ENCODE measurements around the gene RAPGEF2.

The RAPGEF2 gene

DNA sequence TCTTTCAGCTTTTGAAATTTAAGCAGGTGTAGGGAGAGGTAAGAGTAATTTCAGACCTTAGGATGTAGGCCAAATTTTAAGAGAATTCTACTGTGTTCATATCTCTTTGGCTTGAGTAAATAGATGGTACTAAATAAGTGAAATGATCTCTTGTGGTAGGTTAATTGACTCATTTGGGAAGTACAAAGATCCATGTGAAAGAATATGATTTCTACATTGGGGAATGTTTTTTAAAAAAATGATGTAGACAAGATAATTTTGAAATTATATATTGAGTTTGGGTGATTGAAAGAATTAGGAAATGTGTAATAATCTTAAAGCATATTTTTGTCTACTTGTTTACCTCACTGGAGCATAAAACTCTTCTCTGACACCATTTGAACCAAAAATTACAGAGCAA, 35.6 kb downstream of the RAPGEF2 start:
- H4K20me1 ChIP-seq (ENCODE audit: control insufficient read depth, insufficient read depth, low read depth, low read length): no peaks in the 10 kb centered on the region
- no peak overlapping the region for H3K4me2 ChIP-seq (ENCODE audit: low read length)
- no peaks in the 10 kb centered on the region for H3K36me3 ChIP-seq (ENCODE audit: control insufficient read depth, low read length)
- no peak for TF ChIP-seq EZH2phosphoT487 (IDR thresholded peaks at IDR 0.05; ENCODE audit: borderline replicate concordance, low read length)
- TF ChIP-seq, protein P1, sequence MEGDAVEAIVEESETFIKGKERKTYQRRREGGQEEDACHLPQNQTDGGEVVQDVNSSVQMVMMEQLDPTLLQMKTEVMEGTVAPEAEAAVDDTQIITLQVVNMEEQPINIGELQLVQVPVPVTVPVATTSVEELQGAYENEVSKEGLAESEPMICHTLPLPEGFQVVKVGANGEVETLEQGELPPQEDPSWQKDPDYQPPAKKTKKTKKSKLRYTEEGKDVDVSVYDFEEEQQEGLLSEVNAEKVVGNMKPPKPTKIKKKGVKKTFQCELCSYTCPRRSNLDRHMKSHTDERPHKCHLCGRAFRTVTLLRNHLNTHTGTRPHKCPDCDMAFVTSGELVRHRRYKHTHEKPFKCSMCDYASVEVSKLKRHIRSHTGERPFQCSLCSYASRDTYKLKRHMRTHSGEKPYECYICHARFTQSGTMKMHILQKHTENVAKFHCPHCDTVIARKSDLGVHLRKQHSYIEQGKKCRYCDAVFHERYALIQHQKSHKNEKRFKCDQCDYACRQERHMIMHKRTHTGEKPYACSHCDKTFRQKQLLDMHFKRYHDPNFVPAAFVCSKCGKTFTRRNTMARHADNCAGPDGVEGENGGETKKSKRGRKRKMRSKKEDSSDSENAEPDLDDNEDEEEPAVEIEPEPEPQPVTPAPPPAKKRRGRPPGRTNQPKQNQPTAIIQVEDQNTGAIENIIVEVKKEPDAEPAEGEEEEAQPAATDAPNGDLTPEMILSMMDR (IDR thresholded peaks at IDR 0.05; ENCODE audit: low read depth, low read length, poor library complexity, severe bottlenecking): no peak
- H3K4me1 ChIP-seq (ENCODE audit: control insufficient read depth, low read length): peaks cover 35% of the 10 kb centered on the region
- H3K27me3 ChIP-seq (ENCODE audit: control insufficient read depth, low read length): no peaks in the 10 kb centered on the region
- H3K9me3 ChIP-seq (ENCODE audit: control insufficient read depth, insufficient read depth, low read length): no peaks in the 10 kb centered on the region
- H3K4me3 ChIP-seq (ENCODE audit: low read length): no peak overlapping the region
- H3K79me2 ChIP-seq (ENCODE audit: control insufficient read depth, low read length): peaks cover 53% of the 10 kb centered on the region
- H3K9me2 ChIP-seq (replicated peaks; ENCODE audit: control insufficient read depth, low read length): no peaks in the 10 kb centered on the region
- H3K27ac ChIP-seq (ENCODE audit: low read depth, low read length): no peak overlapping the region
- no peaks in the 10 kb centered on the region for H3F3A ChIP-seq (ENCODE audit: control insufficient read depth, insufficient read depth)

DNA sequence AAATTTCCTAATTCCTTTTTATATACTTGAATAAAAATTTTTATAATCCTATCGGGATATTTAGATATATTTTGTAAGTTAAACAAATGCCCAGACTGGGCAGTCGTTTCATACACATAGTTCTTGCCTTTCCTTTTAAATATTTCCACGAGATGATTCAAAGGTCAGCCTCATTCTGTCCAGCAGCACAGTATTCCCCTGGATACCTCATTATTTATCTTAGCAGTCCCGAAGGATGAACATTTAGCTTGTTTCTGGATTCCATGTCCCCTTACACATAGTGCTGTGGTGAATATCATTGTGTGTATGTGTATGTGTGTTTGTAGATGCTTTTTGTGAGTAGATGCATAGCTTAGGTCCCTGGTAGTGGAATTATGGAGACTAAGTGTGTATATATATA, 38.3 kb downstream of the RAPGEF2 start:
- H3K79me2 ChIP-seq (ENCODE audit: control insufficient read depth, low read length): peaks cover 60% of the 10 kb centered on the region

DNA sequence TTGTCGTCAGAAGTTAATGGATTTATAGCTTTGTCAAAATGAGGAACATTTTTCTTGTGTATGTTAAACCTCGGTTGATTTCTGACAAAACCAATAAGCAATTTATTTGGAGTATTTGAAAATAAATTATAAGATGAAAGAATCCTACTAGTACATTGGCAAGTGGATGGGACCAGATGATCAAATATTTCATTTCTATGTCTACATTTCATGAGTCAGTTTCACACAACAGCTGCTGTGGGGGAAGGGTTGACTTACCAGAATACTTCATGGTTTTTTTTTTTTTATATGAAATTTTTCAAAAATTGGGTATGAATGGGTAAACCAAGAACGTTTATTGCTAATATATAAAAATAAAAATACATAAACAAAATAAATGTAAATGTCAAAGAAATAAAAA, 39.4 kb downstream of the RAPGEF2 start:
- Histone ChIP-seq H3F3A (ENCODE audit: control insufficient read depth, insufficient read depth) (no peaks in the 10 kb centered on the region), H3K4me2 (ENCODE audit: low read length) (no peak overlapping the region), H4K20me1 (ENCODE audit: control insufficient read depth, insufficient read depth, low read depth, low read length) (no peaks in the 10 kb centered on the region), H3K9me3 (ENCODE audit: control insufficient read depth, insufficient read depth, low read length) (no peaks in the 10 kb centered on the region), H3K4me3 (ENCODE audit: low read length) (no peak overlapping the region), H3K36me3 (ENCODE audit: control insufficient read depth, low read length) (no peaks in the 10 kb centered on the region), H3K27me3 (ENCODE audit: control insufficient read depth, low read length) (no peaks in the 10 kb centered on the region), H3K27ac (ENCODE audit: low read depth, low read length) (no peak overlapping the region), H3K9me2 (replicated peaks; ENCODE audit: control insufficient read depth, low read length) (no peaks in the 10 kb centered on the region), H3K4me1 (ENCODE audit: control insufficient read depth, low read length) (peaks cover 19% of the 10 kb centered on the region), H3K79me2 (ENCODE audit: control insufficient read depth, low read length) (peaks cover 63% of the 10 kb centered on the region)
- TF ChIP-seq, protein P1 (IDR thresholded peaks at IDR 0.05; ENCODE audit: low read depth, low read length, poor library complexity, severe bottlenecking): no peak
- TF ChIP-seq EZH2phosphoT487 (IDR thresholded peaks at IDR 0.05; ENCODE audit: borderline replicate concordance, low read length): no peak

More for the DNA sequence above, 38.3 kb downstream of the RAPGEF2 start:
- no peak overlapping the region for H3K4me2 ChIP-seq (ENCODE audit: low read length)
- H3F3A ChIP-seq (ENCODE audit: control insufficient read depth, insufficient read depth): no peaks in the 10 kb centered on the region
- H3K27ac ChIP-seq (ENCODE audit: low read depth, low read length): no peak overlapping the region
- H3K9me2 ChIP-seq (replicated peaks; ENCODE audit: control insufficient read depth, low read length): no peaks in the 10 kb centered on the region
- H3K4me1 ChIP-seq (ENCODE audit: control insufficient read depth, low read length): peaks cover 28% of the 10 kb centered on the region
- H3K27me3 ChIP-seq (ENCODE audit: control insufficient read depth, low read length): no peaks in the 10 kb centered on the region
- TF ChIP-seq, protein P1 (IDR thresholded peaks at IDR 0.05; ENCODE audit: low read depth, low read length, poor library complexity, severe bottlenecking): no peak
- no peak for TF ChIP-seq EZH2phosphoT487 (IDR thresholded peaks at IDR 0.05; ENCODE audit: borderline replicate concordance, low read length)
- no peak overlapping the region for H3K4me3 ChIP-seq (ENCODE audit: low read length)
- no peaks in the 10 kb centered on the region for H3K9me3 ChIP-seq (ENCODE audit: control insufficient read depth, insufficient read depth, low read length)
- no peaks in the 10 kb centered on the region for H4K20me1 ChIP-seq (ENCODE audit: control insufficient read depth, insufficient read depth, low read depth, low read length)
- no peaks in the 10 kb centered on the region for H3K36me3 ChIP-seq (ENCODE audit: control insufficient read depth, low read length)
